Keratinocyte (primary cell): ENCODE data around the gene DHRSX.

ENCODE experiments used
- CTCF ChIP-seq, 3 experiments: IDR thresholded peaks in 1 of 3; conservative IDR thresholded peaks in 1 of 3; optimal IDR thresholded peaks in 1 of 3; 2 replicates in 2 of 3; 3 replicates in 1 of 3; pipeline versions ENCODE3 to v1.5.1; 2011; ENCODE audit warnings: low read length in 3 of 3, mild to moderate bottlenecking in 3 of 3, moderate library complexity in 2 of 3, control low read depth in 1 of 3, inconsistent platforms in 1 of 3; ENCODE audit not compliant: insufficient read depth in 2 of 3; ENCODE audit errors: extremely low read depth in 1 of 3
- EZH2 ChIP-seq: IDR thresholded peaks from one replicate; pipeline ENCODE4 v1.6.1; 2012; ENCODE audit warnings: inconsistent platforms, mild to moderate bottlenecking, low read length, moderate library complexity

DNA sequence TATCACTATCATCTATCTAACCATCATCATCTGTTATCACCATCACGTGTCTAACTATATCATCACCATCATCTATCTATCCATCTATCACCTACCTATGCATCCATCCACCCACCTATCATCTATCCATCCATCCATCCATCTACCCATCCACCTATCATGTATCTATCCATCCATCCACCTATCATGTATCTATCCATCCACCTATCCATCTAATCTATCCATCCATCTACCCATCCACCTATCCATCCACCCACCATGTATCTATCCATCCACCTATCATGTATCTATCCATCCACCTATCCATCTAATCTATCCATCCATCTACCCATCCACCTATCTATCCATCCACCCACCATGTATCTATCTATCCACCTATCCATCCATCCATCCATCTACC is 316.7 kb downstream of the DHRSX start:
- TF ChIP-seq CTCF (optimal IDR thresholded peaks at IDR 0.05 in 1 of 3, IDR thresholded peaks at IDR 0.05 in 1 of 3, conservative IDR thresholded peaks at IDR 0.05 in 1 of 3; ENCODE audit: extremely low read depth in 1 of 3, insufficient read depth in 2 of 3, low read length in 3 of 3) (no peak), EZH2 (no peak)
